Osteocyte (in vitro differentiated cells): ENCODE results near the gene ALDOB. TPM values are rescaled to one million over a fixed set of nuclear protein-coding genes. Genes with fewer than 3 reads are reported as not detected.

Source experiments
- DNase-seq: peaks from one replicate; pipeline ENCODE4 v3.0.0; 2021; ENCODE audit warnings: mixed read lengths; ENCODE audit not compliant: unreplicated experiment; ENCODE audit errors: extremely low spot score
- H3K27ac Mint-ChIP-seq: one replicate; pipeline ENCODE4 v1.8.0; 2021; ENCODE audit warnings: mild to moderate bottlenecking, mixed read lengths; ENCODE audit not compliant: unreplicated experiment
- H3K27me3 Mint-ChIP-seq: one replicate; pipeline ENCODE4 v1.8.0; 2021; ENCODE audit warnings: mixed read lengths; ENCODE audit not compliant: unreplicated experiment
- H3K36me3 Mint-ChIP-seq: one replicate; pipeline ENCODE4 v1.8.0; 2021; ENCODE audit warnings: mixed read lengths; ENCODE audit not compliant: unreplicated experiment
- H3K4me1 Mint-ChIP-seq: one replicate; pipeline ENCODE4 v1.8.0; 2021; ENCODE audit warnings: mixed read lengths; ENCODE audit not compliant: unreplicated experiment
- H3K4me3 Mint-ChIP-seq: one replicate; pipeline ENCODE4 v1.8.0; 2021; ENCODE audit warnings: mild to moderate bottlenecking, moderate library complexity, mixed read lengths; ENCODE audit not compliant: unreplicated experiment
- H3K9me3 Mint-ChIP-seq: one replicate; pipeline ENCODE4 v1.8.0; 2021; ENCODE audit warnings: mixed read lengths; ENCODE audit not compliant: unreplicated experiment
- total RNA-seq: library from RNA; stranded (reverse); gene quantifications from 2 replicates; pipeline ENCODE4 v1.2.1, GENCODE V29; 2021
- TF ChIP-seq, protein P1 (sequence below): fragments of 200-600 bp; sonication (generic); IDR thresholded peaks from 2 replicates; pipeline ENCODE4 v1.5.0; 2021; ENCODE audit warnings: antibody characterized with exemption, mild to moderate bottlenecking, moderate library complexity

ALDOB gene
- total RNA-seq, 1 donor from 2014 or later = not detected

DNA sequence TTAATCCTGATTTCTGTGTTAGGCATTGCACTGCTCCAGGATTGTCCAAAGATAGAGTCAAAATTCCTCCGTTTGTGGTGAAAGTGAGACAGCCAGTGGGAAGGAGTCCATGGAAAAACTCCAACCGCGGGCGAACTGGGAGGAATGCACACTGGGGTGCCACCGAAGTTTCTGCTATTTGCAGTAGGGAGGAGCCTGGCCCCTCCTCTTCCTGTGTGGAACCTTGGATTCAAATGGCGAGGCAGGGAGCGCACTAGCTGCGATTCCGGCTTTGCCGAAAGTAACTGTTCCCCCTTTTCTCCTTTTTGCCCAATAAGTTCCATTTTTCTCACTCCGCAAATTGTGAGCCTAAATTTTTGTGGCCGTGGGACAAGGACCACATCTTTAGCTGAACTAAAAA, 60.0 kb downstream of the ALDOB start:
- TF ChIP-seq, protein P1, sequence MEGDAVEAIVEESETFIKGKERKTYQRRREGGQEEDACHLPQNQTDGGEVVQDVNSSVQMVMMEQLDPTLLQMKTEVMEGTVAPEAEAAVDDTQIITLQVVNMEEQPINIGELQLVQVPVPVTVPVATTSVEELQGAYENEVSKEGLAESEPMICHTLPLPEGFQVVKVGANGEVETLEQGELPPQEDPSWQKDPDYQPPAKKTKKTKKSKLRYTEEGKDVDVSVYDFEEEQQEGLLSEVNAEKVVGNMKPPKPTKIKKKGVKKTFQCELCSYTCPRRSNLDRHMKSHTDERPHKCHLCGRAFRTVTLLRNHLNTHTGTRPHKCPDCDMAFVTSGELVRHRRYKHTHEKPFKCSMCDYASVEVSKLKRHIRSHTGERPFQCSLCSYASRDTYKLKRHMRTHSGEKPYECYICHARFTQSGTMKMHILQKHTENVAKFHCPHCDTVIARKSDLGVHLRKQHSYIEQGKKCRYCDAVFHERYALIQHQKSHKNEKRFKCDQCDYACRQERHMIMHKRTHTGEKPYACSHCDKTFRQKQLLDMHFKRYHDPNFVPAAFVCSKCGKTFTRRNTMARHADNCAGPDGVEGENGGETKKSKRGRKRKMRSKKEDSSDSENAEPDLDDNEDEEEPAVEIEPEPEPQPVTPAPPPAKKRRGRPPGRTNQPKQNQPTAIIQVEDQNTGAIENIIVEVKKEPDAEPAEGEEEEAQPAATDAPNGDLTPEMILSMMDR = no peak
- no peak overlapping the region for H3K4me3 Mint-ChIP-seq
- no peaks in the 10 kb centered on the region for H3K4me1 Mint-ChIP-seq
- DNase-seq = no peak
- H3K36me3 Mint-ChIP-seq = no peaks in the 10 kb centered on the region
- no peak overlapping the region for H3K27ac Mint-ChIP-seq
- H3K27me3 Mint-ChIP-seq = peaks cover 8% of the 10 kb centered on the region
- H3K9me3 Mint-ChIP-seq = no peaks in the 10 kb centered on the region

DNA sequence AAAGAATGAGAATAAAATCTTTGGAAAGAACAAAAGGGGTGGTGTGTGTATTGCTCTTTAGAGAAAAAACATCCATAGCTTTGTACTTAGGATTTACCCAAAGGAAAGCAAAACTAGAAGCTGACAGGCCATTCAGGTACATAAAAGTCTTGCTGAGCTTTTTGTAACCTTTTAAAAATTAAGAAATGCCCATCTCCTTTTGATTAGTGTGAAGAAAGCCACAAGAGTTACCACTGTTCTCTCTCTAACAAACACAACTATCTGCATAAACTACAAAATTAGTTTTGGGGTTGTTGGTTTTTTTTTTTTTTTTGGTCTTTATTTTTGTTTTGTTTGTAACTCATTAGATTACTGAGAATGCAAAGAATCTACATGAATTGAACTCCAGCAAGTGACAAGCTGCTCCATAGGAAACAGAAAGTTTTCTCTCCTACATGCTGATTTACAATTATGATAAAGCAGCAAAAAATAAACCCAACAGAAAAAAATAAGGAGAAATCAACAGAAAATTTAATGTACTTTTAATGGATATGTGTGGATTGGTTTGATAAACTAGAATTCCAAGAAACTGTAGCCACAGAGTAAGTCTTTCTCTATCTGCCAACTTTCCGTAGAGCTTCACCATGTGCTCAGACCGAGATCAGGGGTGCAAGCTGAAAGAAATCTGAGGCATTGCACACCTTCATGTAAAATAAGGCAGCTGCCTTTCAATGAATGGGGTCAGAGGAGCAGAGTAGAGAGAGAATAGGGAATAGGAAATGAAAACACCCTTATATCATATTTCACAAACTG, 63.1 kb downstream of the ALDOB start:
- no peak overlapping the region for H3K27ac Mint-ChIP-seq
- peaks cover 10% of the 10 kb centered on the region for H3K27me3 Mint-ChIP-seq
- DNase-seq = no peak
- no peak overlapping the region for H3K4me3 Mint-ChIP-seq
- no peaks in the 10 kb centered on the region for H3K4me1 Mint-ChIP-seq
- no peaks in the 10 kb centered on the region for H3K36me3 Mint-ChIP-seq
- H3K9me3 Mint-ChIP-seq = no peaks in the 10 kb centered on the region
- TF ChIP-seq, protein P1 = no peak

DNA sequence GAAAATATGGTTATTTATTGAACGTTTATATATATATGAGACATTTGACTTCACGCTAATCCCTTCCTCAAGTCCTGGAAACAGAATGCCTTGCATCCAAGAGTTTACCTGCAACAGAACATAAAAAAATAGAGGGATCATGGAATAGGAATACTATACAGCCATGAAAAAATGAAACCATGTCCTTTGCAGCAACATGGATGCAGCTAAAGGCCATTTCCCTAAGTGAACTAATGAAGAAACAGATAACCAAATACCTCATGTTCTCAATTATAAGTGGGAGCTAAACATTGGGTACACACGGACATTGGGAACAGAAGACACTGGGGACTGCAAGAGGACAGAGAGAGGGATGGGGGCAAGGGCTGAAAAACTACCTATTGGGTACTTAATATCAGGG, 63.8 kb downstream of the ALDOB start:
- DNase-seq = no peak
- Mint-ChIP-seq H3K27me3 (peaks cover 10% of the 10 kb centered on the region), H3K4me3 (no peak overlapping the region), H3K9me3 (no peaks in the 10 kb centered on the region), H3K27ac (no peak overlapping the region), H3K36me3 (no peaks in the 10 kb centered on the region), H3K4me1 (no peaks in the 10 kb centered on the region)
- TF ChIP-seq, protein P1 = no peak

Other genes starting within 250 kb of the ALDOB start
- gene BAAT, start 50.8 kb downstream of the ALDOB start, total RNA-seq = 0.13 TPM in 1 of 2 replicates, not detected in the other
- 6.6 and 7.4 TPM in 2 replicates for gene MRPL50, start 37.2 kb downstream of the ALDOB start, total RNA-seq
- gene ZNF189, start 36.9 kb downstream of the ALDOB start, total RNA-seq = 17.3 and 19.0 TPM in 2 replicates
- gene RNF20, start 98.1 kb upstream of the ALDOB start, total RNA-seq = 52.1 and 54.7 TPM in 2 replicates
- gene PPP3R2, start 159.2 kb upstream of the ALDOB start, total RNA-seq = not detected in 2 replicates